Subcutaneous abdominal adipose tissue (tissue), 5 donors: ENCODE measurements around the gene NAV2.

Source experiments
- H3K27ac ChIP-seq: one replicate; pipeline ENCODE4 v1.7.0; 2013; ENCODE audit warnings: low read depth, mild to moderate bottlenecking, inconsistent platforms, low read length, moderate library complexity
- H3K27me3 ChIP-seq, 5 donors: one replicate each; pipeline ENCODE4 v1.7.0; 2013; ENCODE audit warnings: low read length in 5 of 5, inconsistent platforms in 1 of 5; ENCODE audit not compliant: control insufficient read depth in 5 of 5, insufficient read depth in 4 of 5
- H3K36me3 ChIP-seq, 5 donors: one replicate each; pipeline ENCODE4 v1.7.0; 2013; ENCODE audit warnings: low read length in 5 of 5; ENCODE audit not compliant: control insufficient read depth in 5 of 5, insufficient read depth in 5 of 5
- H3K4me1 ChIP-seq, 5 donors: one replicate each; pipeline ENCODE4 v1.7.0; 2013; ENCODE audit warnings: low read length in 5 of 5, mild to moderate bottlenecking in 3 of 5, moderate library complexity in 1 of 5; ENCODE audit not compliant: control insufficient read depth in 5 of 5, insufficient read depth in 5 of 5
- H3K4me3 ChIP-seq, 5 donors: one replicate each; pipeline ENCODE4 v1.7.0; 2013; ENCODE audit warnings: low read length in 5 of 5, low read depth in 1 of 5
- H3K9ac ChIP-seq, 5 donors: one replicate each; pipeline ENCODE4 v1.7.0; 2013; ENCODE audit warnings: low read length in 5 of 5, mild to moderate bottlenecking in 4 of 5, moderate library complexity in 3 of 5
- H3K9me3 ChIP-seq, 5 donors: one replicate each; pipeline ENCODE4 v1.7.0; 2013; ENCODE audit warnings: low read length in 5 of 5; ENCODE audit not compliant: control insufficient read depth in 5 of 5
- donor health status: healthy.
- donor health status: healthy.
- donor health status: healthy.
- donor health status: healthy.
- donor health status: healthy.

NAV2 gene

DNA sequence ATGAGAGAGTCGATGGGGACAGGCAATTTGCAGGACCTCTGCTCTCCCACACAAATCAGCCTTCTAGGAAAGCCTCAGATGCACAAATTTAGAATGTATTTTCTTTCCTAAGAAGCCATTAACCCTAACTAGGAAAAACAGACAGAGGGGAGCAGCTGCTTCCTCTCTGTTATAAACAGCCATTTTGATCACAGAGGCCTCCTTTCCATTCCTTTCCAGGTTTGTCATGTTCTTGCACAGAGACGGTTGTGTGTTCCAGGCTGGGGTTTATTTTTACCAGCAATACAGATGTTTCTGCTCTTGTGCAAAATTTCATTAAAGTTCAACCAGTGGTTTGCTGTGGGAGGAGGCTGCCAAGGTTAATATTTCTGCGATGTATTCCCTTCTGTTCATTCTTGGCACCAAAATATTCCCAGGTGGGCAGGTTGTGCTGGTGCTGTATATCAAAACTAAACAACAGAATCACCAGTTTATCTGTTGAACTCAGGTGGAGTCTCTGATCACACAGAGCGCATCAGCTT, 90.2 kb downstream of the NAV2 start:
- Histone ChIP-seq H3K27me3 (no peaks in the 10 kb centered on the region), H3K27ac (no peak overlapping the region), H3K4me1 (no peaks in the 10 kb centered on the region), H3K4me3 (no peak overlapping the region), H3K9ac (no peak overlapping the region), H3K9me3 (no peaks in the 10 kb centered on the region), H3K36me3 (no peaks in the 10 kb centered on the region)

- no peak overlapping the region for H3K9ac ChIP-seq
- no peaks in the 10 kb centered on the region for H3K36me3 ChIP-seq
- H3K9me3 ChIP-seq, result no peaks in the 10 kb centered on the region
- no peaks in the 10 kb centered on the region for H3K27me3 ChIP-seq
- H3K27ac ChIP-seq, result no peak overlapping the region
- no peak overlapping the region for H3K4me3 ChIP-seq
- H3K4me1 ChIP-seq, result no peaks in the 10 kb centered on the region
Measured at GRCh38 chr11:19803506-19803998, 90.9 kb downstream of the NAV2 start.

DNA sequence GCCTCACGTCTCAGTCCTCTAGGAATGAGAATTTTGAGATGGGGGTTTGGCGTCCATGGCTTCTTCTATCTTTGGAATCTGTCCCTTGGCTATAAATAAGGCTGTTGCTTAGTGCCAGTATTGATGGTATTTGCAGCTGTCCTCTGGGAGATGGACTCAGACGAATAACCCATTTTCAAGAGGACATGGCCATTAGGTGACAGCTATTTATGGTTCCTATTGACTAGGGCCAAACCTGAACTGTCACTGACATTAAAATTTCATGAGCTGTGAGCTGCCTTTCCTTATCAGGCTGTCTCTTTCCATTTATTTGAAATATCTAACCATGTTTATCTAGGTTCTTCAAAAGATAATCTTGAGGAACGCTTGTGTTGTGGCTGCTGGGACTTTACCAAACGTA, 92.7 kb downstream of the NAV2 start:
- no peak overlapping the region for H3K9ac ChIP-seq
- H3K27me3 ChIP-seq, result no peaks in the 10 kb centered on the region
- H3K27ac ChIP-seq, result no peak overlapping the region
- no peaks in the 10 kb centered on the region for H3K9me3 ChIP-seq
- no peaks in the 10 kb centered on the region for H3K36me3 ChIP-seq
- no peaks in the 10 kb centered on the region for H3K4me1 ChIP-seq
- H3K4me3 ChIP-seq, result no peak overlapping the region

- Histone ChIP-seq H3K4me3 (no peak overlapping the region), H3K36me3 (no peaks in the 10 kb centered on the region), H3K9ac (no peak overlapping the region), H3K27me3 (no peaks in the 10 kb centered on the region), H3K4me1 (no peaks in the 10 kb centered on the region), H3K27ac (no peak overlapping the region), H3K9me3 (no peaks in the 10 kb centered on the region)
Measured at GRCh38 chr11:19805827-19806226, 93.2 kb downstream of the NAV2 start.

GRCh38 chr11:19806251-19806650, 93.6 kb downstream of the NAV2 start:
- H3K27ac ChIP-seq, result no peak overlapping the region
- no peak overlapping the region for H3K9ac ChIP-seq
- no peaks in the 10 kb centered on the region for H3K36me3 ChIP-seq
- no peak overlapping the region for H3K4me3 ChIP-seq
- peaks cover 0 to 3% (median 0%) of the 10 kb centered on the region in 5 donors for H3K4me1 ChIP-seq
- H3K9me3 ChIP-seq, result no peaks in the 10 kb centered on the region
- no peaks in the 10 kb centered on the region for H3K27me3 ChIP-seq

GRCh38 chr11:19808076-19808911, 95.7 kb downstream of the NAV2 start:
- Histone ChIP-seq H3K27ac (no peak overlapping the region), H3K4me1 (peaks cover 0 to 10% (median 5%) of the 10 kb centered on the region in 5 donors), H3K9ac (no peak overlapping the region), H3K27me3 (no peaks in the 10 kb centered on the region), H3K9me3 (no peaks in the 10 kb centered on the region), H3K4me3 (no peak overlapping the region), H3K36me3 (no peaks in the 10 kb centered on the region)

DNA sequence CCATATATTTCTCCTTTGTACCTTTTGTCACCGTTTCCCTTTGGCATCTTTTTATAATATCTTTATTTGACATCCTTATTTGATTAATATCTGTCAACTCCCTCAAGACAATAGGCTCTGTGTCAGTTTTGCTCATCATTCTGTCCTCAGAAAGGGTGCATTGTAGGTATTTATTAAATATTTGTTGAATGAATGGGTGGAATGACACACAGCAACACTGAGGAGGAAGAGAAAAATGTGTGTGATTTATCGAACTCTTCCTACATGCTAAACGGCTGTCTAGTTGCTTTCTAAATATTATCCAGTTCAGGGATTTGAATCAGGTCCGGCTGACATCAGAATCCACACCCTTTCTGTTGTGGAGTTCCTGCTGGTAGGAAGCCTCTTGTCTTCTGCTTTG, 98.2 kb downstream of the NAV2 start:
- H3K4me1 ChIP-seq, result peaks cover 5 to 19% (median 8%) of the 10 kb centered on the region in 5 donors
- no peaks in the 10 kb centered on the region for H3K36me3 ChIP-seq
- no peak overlapping the region for H3K27ac ChIP-seq
- no peak overlapping the region for H3K4me3 ChIP-seq
- H3K9me3 ChIP-seq, result no peaks in the 10 kb centered on the region
- H3K9ac ChIP-seq, result no peak overlapping the region
- H3K27me3 ChIP-seq, result no peaks in the 10 kb centered on the region

GRCh38 chr11:19811380-19811779, 98.7 kb downstream of the NAV2 start:
- no peak overlapping the region for H3K27ac ChIP-seq
- no peak overlapping the region for H3K4me3 ChIP-seq
- no peaks in the 10 kb centered on the region for H3K9me3 ChIP-seq
- no peaks in the 10 kb centered on the region for H3K36me3 ChIP-seq
- H3K9ac ChIP-seq, result no peak overlapping the region
- peaks cover 5 to 22% (median 13%) of the 10 kb centered on the region in 5 donors for H3K4me1 ChIP-seq
- no peaks in the 10 kb centered on the region for H3K27me3 ChIP-seq

DNA sequence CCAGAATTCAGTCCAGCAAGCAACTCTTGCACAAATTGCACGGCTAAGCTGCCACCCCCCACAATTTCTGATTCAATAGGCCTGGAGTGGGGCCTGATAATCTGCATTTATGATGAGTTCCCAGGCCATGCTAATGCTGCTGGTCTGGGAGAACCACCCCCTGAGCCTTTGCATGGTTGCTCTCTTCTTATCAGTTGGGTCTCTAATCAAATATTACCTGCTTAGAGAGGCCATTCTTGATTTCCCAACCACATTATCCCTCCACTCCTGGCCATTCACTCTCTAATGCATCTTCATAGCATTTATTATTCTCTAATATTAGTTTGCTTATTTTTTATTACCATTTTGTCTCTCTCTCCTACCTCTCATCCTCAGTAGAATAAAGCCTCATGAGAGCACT, 99.5 kb downstream of the NAV2 start:
- H3K27ac ChIP-seq, result no peak overlapping the region
- no peaks in the 10 kb centered on the region for H3K27me3 ChIP-seq
- H3K4me1 ChIP-seq, result peaks cover 5 to 29% (median 20%) of the 10 kb centered on the region in 5 donors
- no peak overlapping the region for H3K4me3 ChIP-seq
- H3K9ac ChIP-seq, result no peak overlapping the region
- no peaks in the 10 kb centered on the region for H3K9me3 ChIP-seq
- H3K36me3 ChIP-seq, result no peaks in the 10 kb centered on the region

GRCh38 chr11:19812710-19813109, 100.1 kb downstream of the NAV2 start:
- no peaks in the 10 kb centered on the region for H3K27me3 ChIP-seq
- no peaks in the 10 kb centered on the region for H3K36me3 ChIP-seq
- no peak overlapping the region for H3K27ac ChIP-seq
- H3K4me3 ChIP-seq, result no peak overlapping the region
- no peaks in the 10 kb centered on the region for H3K9me3 ChIP-seq
- no peak overlapping the region for H3K9ac ChIP-seq
- peaks cover 5 to 35% (median 26%) of the 10 kb centered on the region in 5 donors for H3K4me1 ChIP-seq
